Osteocyte (in vitro differentiated cells): ENCODE results near the gene MACO1. TPM values are rescaled to one million over a fixed set of nuclear protein-coding genes. Genes with fewer than 3 reads are reported as not detected.

Experiments used
- DNase-seq: peaks from one replicate; pipeline ENCODE4 v3.0.0; 2021; ENCODE audit warnings: mixed read lengths; ENCODE audit not compliant: unreplicated experiment; ENCODE audit errors: extremely low spot score
- H3K27ac Mint-ChIP-seq: one replicate; pipeline ENCODE4 v1.8.0; 2021; ENCODE audit warnings: mild to moderate bottlenecking, mixed read lengths; ENCODE audit not compliant: unreplicated experiment
- H3K27me3 Mint-ChIP-seq: one replicate; pipeline ENCODE4 v1.8.0; 2021; ENCODE audit warnings: mixed read lengths; ENCODE audit not compliant: unreplicated experiment
- H3K36me3 Mint-ChIP-seq: one replicate; pipeline ENCODE4 v1.8.0; 2021; ENCODE audit warnings: mixed read lengths; ENCODE audit not compliant: unreplicated experiment
- H3K4me1 Mint-ChIP-seq: one replicate; pipeline ENCODE4 v1.8.0; 2021; ENCODE audit warnings: mixed read lengths; ENCODE audit not compliant: unreplicated experiment
- H3K4me3 Mint-ChIP-seq: one replicate; pipeline ENCODE4 v1.8.0; 2021; ENCODE audit warnings: mild to moderate bottlenecking, moderate library complexity, mixed read lengths; ENCODE audit not compliant: unreplicated experiment
- H3K9me3 Mint-ChIP-seq: one replicate; pipeline ENCODE4 v1.8.0; 2021; ENCODE audit warnings: mixed read lengths; ENCODE audit not compliant: unreplicated experiment
- CTCF ChIP-seq: fragments of 200-600 bp; sonication (generic); IDR thresholded peaks from 2 replicates; pipeline ENCODE4 v1.5.0; 2021; ENCODE audit warnings: antibody characterized with exemption, mild to moderate bottlenecking, moderate library complexity
- total RNA-seq: library from RNA; stranded (reverse); gene quantifications from 2 replicates; pipeline ENCODE4 v1.2.1, GENCODE V29; 2021

Gene MACO1
- total RNA-seq, 1 donor from 2014 or later, result 30.7 TPM

- no peak overlapping the region for H3K27ac Mint-ChIP-seq
- peaks cover 7% of the 10 kb centered on the region for H3K36me3 Mint-ChIP-seq
- peaks cover 4% of the 10 kb centered on the region for H3K4me1 Mint-ChIP-seq
- TF ChIP-seq CTCF, result no peak
- no peaks in the 10 kb centered on the region for H3K9me3 Mint-ChIP-seq
- no peak overlapping the region for H3K4me3 Mint-ChIP-seq
- DNase-seq, result no peak
- no peaks in the 10 kb centered on the region for H3K27me3 Mint-ChIP-seq
Measured at GRCh38 chr1:25473653-25474225, 43.0 kb downstream of the MACO1 start.

- H3K4me3 Mint-ChIP-seq, result no peak overlapping the region
Measured at GRCh38 chr1:25474439-25475047, 43.8 kb downstream of the MACO1 start.

GRCh38 chr1:25476186-25477097, 45.7 kb downstream of the MACO1 start:
- Mint-ChIP-seq H3K4me3 (no peak overlapping the region), H3K27me3 (no peaks in the 10 kb centered on the region), H3K4me1 (peaks cover 5% of the 10 kb centered on the region), H3K9me3 (no peaks in the 10 kb centered on the region), H3K36me3 (no peaks in the 10 kb centered on the region), H3K27ac (no peak overlapping the region)
- TF ChIP-seq CTCF, result no peak
- no peak for DNase-seq

More at GRCh38 chr1:25474439-25475047, 43.8 kb downstream of the MACO1 start:
- peaks cover 4% of the 10 kb centered on the region for H3K4me1 Mint-ChIP-seq
- H3K27ac Mint-ChIP-seq, result no peak overlapping the region
- H3K27me3 Mint-ChIP-seq, result no peaks in the 10 kb centered on the region
- H3K36me3 Mint-ChIP-seq, result peaks cover 7% of the 10 kb centered on the region
- no peak for TF ChIP-seq CTCF
- no peaks in the 10 kb centered on the region for H3K9me3 Mint-ChIP-seq
- DNase-seq, result no peak

- Mint-ChIP-seq H3K27ac (no peak overlapping the region), H3K27me3 (no peaks in the 10 kb centered on the region), H3K36me3 (no peaks in the 10 kb centered on the region), H3K9me3 (no peaks in the 10 kb centered on the region), H3K4me3 (no peak overlapping the region), H3K4me1 (peaks cover 15% of the 10 kb centered on the region)
- TF ChIP-seq CTCF, result no peak
- DNase-seq, result no peak
Measured at GRCh38 chr1:25477448-25478034, 46.8 kb downstream of the MACO1 start.
